ENCODE measurements around the gene EFCAB7.

EFCAB7 gene

GRCh38 chr1:63516629-63517028 lies 6.7 kb upstream of the EFCAB7 start:
- H3K36me3 ChIP-seq = no peaks in the 10 kb centered on the region
- no peaks in the 10 kb centered on the region for H3K27me3 ChIP-seq
- TF ChIP-seq CTCF (IDR thresholded peaks at IDR 0.05; ENCODE audit: low read depth, low read length) = no peak
- no peak for DNase-seq
- H3K4me3 ChIP-seq (ENCODE audit: low read depth, low read length) = no peak overlapping the region
- H3K9me3 ChIP-seq = no peaks in the 10 kb centered on the region
- no peaks in the 10 kb centered on the region for H3K4me1 ChIP-seq

GRCh38 chr1:63523738-63524137 lies 413 bp downstream of the EFCAB7 start:
- H3K36me3 ChIP-seq = no peaks in the 10 kb centered on the region
- TF ChIP-seq CTCF (IDR thresholded peaks at IDR 0.05; ENCODE audit: low read depth, low read length) = no peak
- no peak for DNase-seq

GRCh38 chr1:63524201-63524600 lies 876 bp downstream of the EFCAB7 start:
- Histone ChIP-seq H3K9me3 (no peaks in the 10 kb centered on the region), H3K36me3 (no peaks in the 10 kb centered on the region), H3K27me3 (no peaks in the 10 kb centered on the region), H3K4me1 (no peaks in the 10 kb centered on the region), H3K4me3 (ENCODE audit: low read depth, low read length) (peak overlapping the region; percentile 87)
- DNase-seq = no peak
- TF ChIP-seq CTCF (IDR thresholded peaks at IDR 0.05; ENCODE audit: low read depth, low read length) = no peak

More at GRCh38 chr1:63523738-63524137, 413 bp downstream of the EFCAB7 start:
- Histone ChIP-seq H3K9me3 (no peaks in the 10 kb centered on the region), H3K27me3 (no peaks in the 10 kb centered on the region), H3K4me3 (ENCODE audit: low read depth, low read length) (peak overlapping the region; percentile 87), H3K4me1 (no peaks in the 10 kb centered on the region)

GRCh38 chr1:63532727-63533126 lies 9.4 kb downstream of the EFCAB7 start:
- Histone ChIP-seq H3K27me3 (no peaks in the 10 kb centered on the region), H3K4me1 (no peaks in the 10 kb centered on the region), H3K4me3 (ENCODE audit: low read depth, low read length) (no peak overlapping the region), H3K9me3 (no peaks in the 10 kb centered on the region), H3K36me3 (no peaks in the 10 kb centered on the region)
- TF ChIP-seq CTCF (IDR thresholded peaks at IDR 0.05; ENCODE audit: low read depth, low read length) = no peak
- no peak for DNase-seq

- Histone ChIP-seq H3K9me3 (no peaks in the 10 kb centered on the region), H3K4me1 (no peaks in the 10 kb centered on the region), H3K27me3 (no peaks in the 10 kb centered on the region), H3K4me3 (ENCODE audit: low read depth, low read length) (no peak overlapping the region), H3K36me3 (no peaks in the 10 kb centered on the region)
- no peak for DNase-seq
- no peak for TF ChIP-seq CTCF (IDR thresholded peaks at IDR 0.05; ENCODE audit: low read depth, low read length)
These were observed 10.6 kb downstream of the EFCAB7 start for GRCh38 chr1:63533931-63534330.

GRCh38 chr1:63534406-63534805 lies 11.1 kb downstream of the EFCAB7 start:
- no peak overlapping the region for H3K4me3 ChIP-seq (ENCODE audit: low read depth, low read length)
- H3K36me3 ChIP-seq = no peaks in the 10 kb centered on the region
- TF ChIP-seq CTCF (IDR thresholded peaks at IDR 0.05; ENCODE audit: low read depth, low read length) = no peak
- no peak for DNase-seq
- H3K4me1 ChIP-seq = no peaks in the 10 kb centered on the region
- no peaks in the 10 kb centered on the region for H3K27me3 ChIP-seq
- no peaks in the 10 kb centered on the region for H3K9me3 ChIP-seq

Measured in BE2C (cell line).